Measurements from ENCODE around the gene NEK11. TPM values are rescaled to one million over a fixed set of nuclear protein-coding genes. Genes with fewer than 3 reads are reported as not detected.

NEK11 gene
- total RNA-seq, 1 experiment from 2014 or later = 1.8 TPM

GRCh38 chr3:131178710-131179375 is 152.2 kb downstream of the NEK11 start:
- in situ Hi-C loops (cut with HindIII; ENCODE audit: low pct_unique_long_range_greater_than_20kb, low sequenced_read_pairs) = no loop called here

DNA sequence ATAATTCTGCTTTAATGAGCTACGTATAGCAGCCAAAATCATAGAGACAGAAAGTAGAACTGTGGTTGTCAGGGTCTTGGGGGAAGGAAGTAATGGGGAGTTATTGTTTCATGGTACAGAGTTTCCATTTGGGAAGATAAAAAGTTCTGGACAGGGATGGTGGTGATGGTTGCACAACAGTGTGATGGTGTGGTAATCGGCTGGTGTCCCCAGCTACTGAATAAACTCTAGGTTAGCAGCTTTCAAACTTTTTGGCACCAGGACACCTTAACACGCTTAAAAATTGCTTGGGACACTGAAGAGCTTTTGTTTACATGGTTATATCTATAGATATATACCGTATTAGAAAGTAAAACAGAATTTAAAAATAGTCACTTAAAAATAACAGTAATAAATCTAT is 166.0 kb downstream of the NEK11 start:
- in situ Hi-C loops (cut with HindIII; ENCODE audit: low pct_unique_long_range_greater_than_20kb, low sequenced_read_pairs) = no loop called here
- no peak for DNase-seq (ENCODE audit: low read depth, low spot score)

More at GRCh38 chr3:131178710-131179375, 152.2 kb downstream of the NEK11 start:
- DNase-seq (ENCODE audit: low read depth, low spot score) = no peak

- in situ Hi-C loops (cut with HindIII; ENCODE audit: low pct_unique_long_range_greater_than_20kb, low sequenced_read_pairs) = no loop called here
- peak; percentile 17 for DNase-seq (ENCODE audit: low read depth, low spot score)
These were observed 167.1 kb downstream of the NEK11 start for GRCh38 chr3:131193641-131194238.

DNA sequence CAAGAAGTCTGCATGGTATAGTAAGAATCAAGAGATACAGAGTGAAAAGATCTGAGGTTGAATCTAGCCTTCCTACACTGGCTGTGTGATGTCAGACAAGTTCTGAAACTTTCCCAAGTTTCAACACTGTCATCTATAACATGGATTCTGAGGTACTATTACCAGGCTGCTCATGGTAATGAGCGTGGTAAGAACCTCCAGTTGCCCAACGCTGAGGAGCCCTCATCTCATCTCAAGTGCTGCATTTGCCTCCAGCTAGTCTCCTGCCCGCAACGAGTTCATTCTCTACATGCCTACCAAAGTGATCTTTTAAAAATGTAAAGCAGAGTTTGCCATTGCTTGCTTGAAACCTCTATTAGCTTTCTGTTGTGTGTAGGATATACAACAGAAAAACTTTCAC is 168.1 kb downstream of the NEK11 start:
- in situ Hi-C loops (cut with HindIII; ENCODE audit: low pct_unique_long_range_greater_than_20kb, low sequenced_read_pairs) = no loop called here
- DNase-seq (ENCODE audit: low read depth, low spot score) = no peak

DNA sequence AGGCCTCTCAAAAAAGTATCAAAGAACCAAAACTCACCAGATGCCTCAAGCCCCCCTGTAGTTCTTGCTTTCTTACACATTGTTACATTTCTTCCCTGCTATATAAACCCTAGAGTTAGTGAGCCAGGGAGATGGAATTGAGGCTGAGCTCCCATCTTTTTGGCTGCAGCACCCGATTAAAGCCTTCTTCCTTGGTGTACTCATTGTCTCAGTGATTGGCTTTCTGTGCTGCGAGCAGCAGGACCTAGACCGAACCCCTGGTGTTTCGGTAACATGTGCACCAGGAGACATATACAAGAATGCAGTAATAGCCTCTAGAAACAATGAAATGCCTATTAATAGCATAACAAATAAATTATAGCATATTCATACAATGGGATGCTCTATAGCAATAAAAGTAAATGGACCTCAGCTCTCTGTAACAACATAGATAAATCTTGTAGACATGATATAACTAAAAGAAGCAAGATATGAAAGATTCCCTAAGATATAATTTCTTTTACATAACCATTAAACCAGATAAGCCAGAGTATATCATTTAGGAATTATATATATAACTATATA is 174.0 kb downstream of the NEK11 start:
- in situ Hi-C loops (cut with HindIII; ENCODE audit: low pct_unique_long_range_greater_than_20kb, low sequenced_read_pairs) = no loop called here
- no peak for DNase-seq (ENCODE audit: low read depth, low spot score)

- DNase-seq (ENCODE audit: low read depth, low spot score) = no peak
- in situ Hi-C loops (cut with HindIII; ENCODE audit: low pct_unique_long_range_greater_than_20kb, low sequenced_read_pairs) = no loop called here
These were observed 189.7 kb downstream of the NEK11 start for GRCh38 chr3:131216330-131216729.

DNA sequence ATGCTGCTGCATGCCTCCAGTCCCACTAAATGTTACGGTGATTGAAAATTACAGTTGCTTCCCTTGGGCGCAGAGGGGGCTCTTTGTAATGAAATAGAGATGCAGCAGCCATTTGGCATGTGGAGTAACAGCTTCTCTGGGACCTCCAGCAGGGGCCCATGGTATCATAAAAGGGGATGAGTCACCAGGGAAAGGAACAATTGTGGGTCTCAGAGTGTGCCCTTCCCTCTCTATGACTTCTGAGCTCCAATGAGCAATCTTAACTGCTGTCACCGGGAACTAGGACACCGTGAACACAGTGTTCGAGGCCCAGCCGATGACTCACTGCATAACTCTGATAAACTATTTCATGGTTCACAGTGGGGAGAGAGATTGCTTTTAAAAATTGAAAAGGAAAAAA is 190.1 kb downstream of the NEK11 start:
- in situ Hi-C loops (cut with HindIII; ENCODE audit: low pct_unique_long_range_greater_than_20kb, low sequenced_read_pairs) = no loop called here

GRCh38 chr3:131217296-131217741 is 190.6 kb downstream of the NEK11 start:
- in situ Hi-C loops (cut with HindIII; ENCODE audit: low pct_unique_long_range_greater_than_20kb, low sequenced_read_pairs) = no loop called here
- DNase-seq (ENCODE audit: low read depth, low spot score) = no peak

More for the DNA sequence above, 190.1 kb downstream of the NEK11 start:
- no peak for DNase-seq (ENCODE audit: low read depth, low spot score)

- no peak for DNase-seq (ENCODE audit: low read depth, low spot score)
These were observed 191.5 kb downstream of the NEK11 start for GRCh38 chr3:131218196-131218595.

GRCh38 chr3:131221731-131222130 is 195.1 kb downstream of the NEK11 start:
- in situ Hi-C loops (cut with HindIII; ENCODE audit: low pct_unique_long_range_greater_than_20kb, low sequenced_read_pairs) = no loop called here
- DNase-seq (ENCODE audit: low read depth, low spot score) = no peak

More at GRCh38 chr3:131218196-131218595, 191.5 kb downstream of the NEK11 start:
- in situ Hi-C loops (cut with HindIII; ENCODE audit: low pct_unique_long_range_greater_than_20kb, low sequenced_read_pairs) = no loop called here

DNA sequence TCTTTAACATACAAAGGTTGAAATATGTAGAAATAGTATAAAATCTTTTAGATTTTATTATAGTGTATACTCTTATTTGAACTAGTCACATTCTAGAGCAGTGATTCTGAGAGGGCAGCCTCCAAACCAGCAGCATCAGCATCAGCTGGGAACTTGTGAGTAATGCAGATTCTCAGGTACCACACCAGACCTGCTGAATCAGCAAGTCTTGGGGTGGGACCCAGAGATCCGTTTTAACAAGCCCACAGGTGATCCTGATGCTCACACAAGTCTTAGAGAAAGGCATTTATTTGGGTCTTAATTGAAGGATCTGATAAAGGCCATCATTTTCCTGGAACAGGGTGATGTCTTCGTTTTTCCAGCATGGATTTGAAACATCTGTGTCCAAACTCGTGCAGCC is 195.9 kb downstream of the NEK11 start:
- in situ Hi-C loops (cut with HindIII; ENCODE audit: low pct_unique_long_range_greater_than_20kb, low sequenced_read_pairs) = no loop called here
- no peak for DNase-seq (ENCODE audit: low read depth, low spot score)

GRCh38 chr3:131223373-131224289 is 197.0 kb downstream of the NEK11 start:
- in situ Hi-C loops (cut with HindIII; ENCODE audit: low pct_unique_long_range_greater_than_20kb, low sequenced_read_pairs) = no loop called here
- DNase-seq (ENCODE audit: low read depth, low spot score) = no peak

DNA sequence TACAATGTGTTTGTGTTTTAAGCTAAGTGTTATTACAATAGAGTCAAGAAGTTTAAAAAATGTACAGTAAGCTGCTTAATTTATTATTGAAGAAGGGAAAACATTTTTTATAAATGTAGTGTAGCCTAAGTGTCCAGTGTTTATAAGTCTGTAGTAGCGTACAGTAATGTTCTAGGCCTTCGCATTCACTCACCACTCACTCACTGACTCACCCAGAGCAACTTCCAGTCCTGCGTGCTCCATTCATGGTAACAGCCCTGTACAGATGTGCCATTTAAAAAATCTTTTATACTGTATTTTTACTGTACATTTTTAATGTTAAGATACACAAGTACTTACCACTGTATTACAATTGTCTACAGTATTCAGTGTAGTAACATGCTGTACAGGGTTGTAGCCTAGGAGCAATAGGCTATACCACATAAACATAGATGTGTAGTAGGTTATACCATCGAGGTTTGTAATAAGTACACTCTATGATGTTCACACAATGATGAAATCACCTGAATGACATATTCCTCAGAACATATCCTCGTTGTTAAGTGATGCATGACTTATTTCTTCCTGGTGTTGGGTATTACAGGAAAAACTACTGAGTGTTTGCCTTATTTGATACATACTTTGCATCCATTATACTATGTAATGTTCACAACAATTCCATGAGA is 198.3 kb downstream of the NEK11 start:
- no peak for DNase-seq (ENCODE audit: low read depth, low spot score)
- in situ Hi-C loops (cut with HindIII; ENCODE audit: low pct_unique_long_range_greater_than_20kb, low sequenced_read_pairs) = no loop called here

DNA sequence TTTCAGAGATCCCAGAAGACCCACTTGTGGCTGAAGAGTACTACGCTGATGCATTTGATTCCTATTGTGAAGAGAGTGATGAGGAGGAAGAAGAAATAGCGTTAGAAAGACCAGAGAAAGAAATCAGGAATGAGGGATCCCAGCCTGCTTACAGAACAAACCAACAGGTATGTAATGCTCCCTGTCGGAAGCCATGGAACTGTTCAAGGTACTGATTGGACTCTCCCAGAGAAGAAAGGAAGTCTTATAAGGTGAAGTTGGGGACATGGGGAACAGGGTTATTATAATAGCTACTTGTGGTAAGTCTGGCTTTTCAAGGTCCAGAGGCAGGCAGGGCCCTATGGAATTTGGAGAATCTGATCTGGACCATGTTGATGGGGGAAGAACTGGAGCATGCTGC is 201.8 kb downstream of the NEK11 start:
- in situ Hi-C loops (cut with HindIII; ENCODE audit: low pct_unique_long_range_greater_than_20kb, low sequenced_read_pairs) = no loop called here
- DNase-seq (ENCODE audit: low read depth, low spot score) = no peak

DNA sequence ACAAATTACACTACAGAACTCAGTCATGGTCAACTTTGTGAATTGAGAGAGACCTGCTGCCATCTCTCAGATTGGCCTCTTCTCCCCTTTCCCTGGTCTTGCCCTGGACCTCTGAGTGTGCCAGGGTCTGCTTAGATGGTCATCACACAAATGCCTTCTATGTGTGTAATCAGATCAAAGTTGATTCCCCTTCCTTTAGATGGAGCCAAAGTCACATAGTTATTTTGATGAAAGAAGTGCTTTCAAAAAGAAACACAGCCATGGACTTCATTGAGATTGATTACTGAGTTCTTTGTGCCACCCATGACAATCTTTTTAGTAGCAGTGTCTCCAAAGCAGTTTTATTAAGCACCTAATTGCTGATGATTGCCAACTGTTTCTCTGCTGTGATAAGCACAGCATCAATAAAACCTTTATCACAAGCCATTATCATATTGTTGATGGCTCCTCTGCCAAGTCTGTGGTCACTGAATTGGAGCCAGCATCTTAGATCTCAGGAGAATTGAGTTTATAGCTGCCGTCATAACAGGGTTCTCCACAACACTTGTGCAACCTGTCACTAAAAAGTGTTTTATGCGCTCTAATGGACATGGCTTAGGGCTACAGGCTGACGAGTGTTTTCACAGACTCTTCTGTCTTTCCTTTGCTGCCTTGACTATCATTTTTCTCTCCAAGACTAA is 205.2 kb downstream of the NEK11 start:
- peak; percentile 53 for DNase-seq (ENCODE audit: low read depth, low spot score)
- in situ Hi-C loops (cut with HindIII; ENCODE audit: low pct_unique_long_range_greater_than_20kb, low sequenced_read_pairs) = no loop called here

- DNase-seq (ENCODE audit: low read depth, low spot score) = no peak
- in situ Hi-C loops (cut with HindIII; ENCODE audit: low pct_unique_long_range_greater_than_20kb, low sequenced_read_pairs) = no loop called here
These were observed 206.1 kb downstream of the NEK11 start for GRCh38 chr3:131232711-131233267.

Measured in SK-MEL-5 (cell line).